NOMO-1 treated with dmso at 0.1 percent for 144 hours (cell line): Measurements from ENCODE around the gene ARL6IP5.
A peak's percentile ranks its signal among the peaks of the same experiment; 100 is the strongest.

Experiments
- DNase-seq: peaks from one replicate; lab custom pipeline; 2025; ENCODE audit not compliant: unreplicated experiment; lab: John Stamatoyannopoulos, UW

The ARL6IP5 gene, protein sequence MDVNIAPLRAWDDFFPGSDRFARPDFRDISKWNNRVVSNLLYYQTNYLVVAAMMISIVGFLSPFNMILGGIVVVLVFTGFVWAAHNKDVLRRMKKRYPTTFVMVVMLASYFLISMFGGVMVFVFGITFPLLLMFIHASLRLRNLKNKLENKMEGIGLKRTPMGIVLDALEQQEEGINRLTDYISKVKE

DNA sequence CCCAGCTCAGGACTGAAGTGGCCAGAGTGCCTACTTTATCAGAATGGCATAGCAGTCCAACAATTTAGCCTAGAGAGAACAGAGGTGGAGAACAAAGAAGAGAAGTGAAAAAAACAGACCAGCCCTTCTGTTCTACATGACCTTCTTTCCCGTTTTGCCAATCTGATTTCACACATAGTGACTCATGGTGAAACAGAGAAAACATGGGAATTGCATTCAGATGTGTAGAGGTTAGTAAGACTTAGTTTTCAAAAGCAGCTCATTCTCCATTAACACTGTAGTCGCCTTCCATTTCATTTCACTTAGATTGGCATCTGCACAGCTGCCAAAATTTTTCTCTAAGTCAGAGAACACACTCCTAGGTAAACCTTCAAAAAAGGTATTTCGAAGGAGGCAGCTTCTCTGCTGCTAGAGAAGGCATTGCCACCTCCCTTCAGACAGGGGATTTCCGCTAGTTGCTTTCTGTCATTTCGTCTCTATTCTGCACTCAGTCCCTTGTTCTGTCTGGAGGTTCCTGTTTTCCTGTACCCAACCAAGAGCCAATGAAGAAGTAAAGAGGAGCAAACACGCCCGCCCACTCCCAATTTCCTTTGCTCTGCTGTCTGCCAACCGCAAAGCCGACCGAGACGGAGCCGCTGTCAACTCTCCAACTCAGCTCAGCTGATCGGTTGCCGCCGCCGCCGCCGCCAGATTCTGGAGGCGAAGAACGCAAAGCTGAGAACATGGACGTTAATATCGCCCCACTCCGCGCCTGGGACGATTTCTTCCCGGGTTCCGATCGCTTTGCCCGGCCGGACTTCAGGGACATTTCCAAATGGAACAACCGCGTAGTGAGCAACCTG, at the start of gene ARL6IP5:
Gene ARL6IP5 (plus strand): TSS at position 612 of the 842 bp plus-strand sequence. CDS start 111 bp downstream, at position 723.
- DNase-seq: peak; percentile 99

DNA sequence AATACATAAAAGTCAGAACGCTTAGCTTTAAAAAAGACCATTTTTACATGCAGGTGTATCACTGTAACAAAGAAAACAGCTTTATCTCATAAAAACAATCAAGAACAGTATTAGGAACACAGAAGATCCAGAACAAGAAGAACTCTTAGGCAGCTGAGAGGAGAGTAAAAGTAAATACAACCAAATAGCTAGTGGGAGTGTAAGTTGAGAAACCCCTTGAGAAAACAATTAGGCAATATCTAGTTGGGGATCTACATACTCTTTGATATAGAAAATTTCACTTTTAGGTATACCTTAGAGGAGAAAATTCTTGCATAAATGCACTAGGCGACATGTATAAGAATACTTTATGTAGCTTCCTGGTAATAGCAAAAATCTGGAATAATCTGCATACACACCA, 40.1 kb upstream of the ARL6IP5 start:
- no peak for DNase-seq

GRCh38 chr3:69048990-69049389, 35.7 kb upstream of the ARL6IP5 start:
- DNase-seq: no peak

- DNase-seq: no peak
Measured at GRCh38 chr3:69051756-69052471, 32.8 kb upstream of the ARL6IP5 start, which contains the start of gene TMF1. TMF1 (minus strand) TSS chr3:69052333; CDS start chr3:69052086, 247 bp downstream.

GRCh38 chr3:69052472-69052898, 32.3 kb upstream of the ARL6IP5 start:
- DNase-seq: no peak

DNA sequence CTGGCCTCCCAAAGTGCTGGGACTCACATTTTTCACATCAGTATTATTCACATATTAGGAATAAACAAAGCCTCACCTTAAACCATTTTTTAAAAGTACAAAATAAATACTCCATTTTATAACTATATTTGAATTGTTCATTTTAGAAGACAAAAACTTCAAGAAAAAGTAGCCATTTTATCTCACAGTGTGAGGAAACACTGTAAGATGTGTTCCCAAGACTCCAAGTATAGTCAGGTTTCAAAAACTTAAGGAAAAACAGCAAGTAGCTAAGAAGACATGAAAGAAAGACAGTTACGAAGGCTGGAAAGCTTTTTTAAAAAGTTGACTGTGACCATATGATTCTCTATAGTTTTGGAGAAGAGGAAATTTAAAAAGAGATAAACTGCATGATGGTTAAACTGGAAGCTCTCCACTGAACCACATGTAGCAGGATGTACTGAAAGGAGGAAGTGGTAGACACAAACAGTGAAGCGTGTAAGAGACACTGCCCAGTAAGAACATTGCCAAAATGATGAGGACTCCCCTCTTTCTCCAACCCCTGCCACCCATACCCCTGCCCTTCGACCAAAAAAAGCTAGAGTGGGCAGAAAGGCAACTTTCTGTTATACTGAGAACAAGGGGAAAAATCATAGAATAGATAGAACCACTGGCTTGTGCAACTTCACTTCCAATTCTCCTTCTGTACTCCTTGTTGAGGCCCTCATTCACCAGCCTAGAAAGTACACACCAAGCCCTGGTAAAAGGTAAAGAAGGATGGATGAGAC, 26.4 kb upstream of the ARL6IP5 start:
- DNase-seq: no peak

GRCh38 chr3:69058947-69059224, 25.9 kb upstream of the ARL6IP5 start:
- DNase-seq: no peak

DNA sequence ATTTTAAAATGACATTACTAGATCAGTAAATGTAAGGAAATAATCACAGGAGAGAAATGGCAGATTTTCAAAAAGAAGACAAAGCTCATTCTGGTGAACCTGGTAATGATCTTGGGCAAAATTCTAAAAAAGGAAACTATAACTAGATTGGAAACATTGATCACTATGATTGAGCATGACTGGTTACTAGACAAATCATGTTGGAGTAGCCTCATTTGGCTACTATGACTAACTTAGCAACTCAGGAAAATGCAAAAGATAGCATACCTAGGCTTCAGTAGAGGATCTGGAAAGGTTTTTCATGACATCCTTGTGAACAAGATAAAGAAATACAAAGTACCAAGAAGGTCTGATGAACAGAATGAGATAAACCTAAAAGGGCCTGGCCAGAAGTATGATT, 25.0 kb upstream of the ARL6IP5 start:
- no peak for DNase-seq

GRCh38 chr3:69063636-69064035, 21.1 kb upstream of the ARL6IP5 start:
- no peak for DNase-seq

- DNase-seq: no peak
Measured at GRCh38 chr3:69065318-69065964, 19.3 kb upstream of the ARL6IP5 start.

GRCh38 chr3:69066121-69066520, 18.6 kb upstream of the ARL6IP5 start:
- DNase-seq: no peak

- no peak for DNase-seq
Measured at GRCh38 chr3:69072928-69073327, 11.8 kb upstream of the ARL6IP5 start.

DNA sequence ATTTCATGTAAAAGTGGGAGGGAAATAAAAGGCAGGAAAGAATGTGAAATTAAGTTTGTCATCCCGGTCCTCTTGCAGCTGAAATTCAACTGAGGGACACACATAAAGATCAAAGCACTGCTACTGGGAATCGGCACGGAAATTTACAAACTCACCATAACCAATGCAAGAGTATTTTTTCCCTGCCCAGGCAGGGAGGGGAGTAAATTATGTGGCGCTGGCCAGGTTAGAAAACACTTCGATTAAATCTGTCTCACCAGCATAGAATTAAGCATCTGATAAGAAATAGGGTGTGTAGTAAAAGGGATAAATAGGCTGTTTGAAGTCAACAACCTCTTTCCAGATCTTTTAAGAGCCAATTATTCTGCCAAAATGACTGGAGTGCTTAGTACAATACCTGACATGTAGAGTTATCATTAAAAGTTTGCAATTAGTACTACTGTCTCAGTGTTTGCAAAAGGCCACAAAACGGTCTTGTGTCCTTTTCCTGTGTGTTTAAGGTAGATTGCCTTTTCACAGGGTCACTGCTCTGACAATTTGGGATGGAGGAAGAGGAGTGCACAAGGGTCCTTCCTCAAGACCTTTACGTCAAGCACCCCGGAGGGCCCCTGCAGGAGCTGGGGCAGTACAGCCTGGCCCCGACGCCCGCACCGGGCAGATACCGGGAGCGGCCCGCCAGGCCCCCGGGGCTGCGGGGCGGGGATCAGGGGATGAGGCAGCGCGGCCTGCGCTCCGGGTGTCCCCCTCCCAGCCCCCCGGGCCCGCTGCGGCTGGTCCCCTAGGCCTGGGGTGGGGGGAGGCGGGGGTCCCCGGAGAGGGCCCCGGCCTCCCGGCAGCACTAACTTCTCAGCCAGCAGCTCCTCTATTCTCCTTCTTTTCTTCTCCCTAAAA, 5.2 kb upstream of the ARL6IP5 start:
- no peak for DNase-seq

- peak; percentile 88 for DNase-seq
Measured at GRCh38 chr3:69080233-69080920, 4.4 kb upstream of the ARL6IP5 start, which contains the start of gene UBA3. UBA3 (minus strand) TSS chr3:69080365; CDS start chr3:69080353, 12 bp downstream.

DNA sequence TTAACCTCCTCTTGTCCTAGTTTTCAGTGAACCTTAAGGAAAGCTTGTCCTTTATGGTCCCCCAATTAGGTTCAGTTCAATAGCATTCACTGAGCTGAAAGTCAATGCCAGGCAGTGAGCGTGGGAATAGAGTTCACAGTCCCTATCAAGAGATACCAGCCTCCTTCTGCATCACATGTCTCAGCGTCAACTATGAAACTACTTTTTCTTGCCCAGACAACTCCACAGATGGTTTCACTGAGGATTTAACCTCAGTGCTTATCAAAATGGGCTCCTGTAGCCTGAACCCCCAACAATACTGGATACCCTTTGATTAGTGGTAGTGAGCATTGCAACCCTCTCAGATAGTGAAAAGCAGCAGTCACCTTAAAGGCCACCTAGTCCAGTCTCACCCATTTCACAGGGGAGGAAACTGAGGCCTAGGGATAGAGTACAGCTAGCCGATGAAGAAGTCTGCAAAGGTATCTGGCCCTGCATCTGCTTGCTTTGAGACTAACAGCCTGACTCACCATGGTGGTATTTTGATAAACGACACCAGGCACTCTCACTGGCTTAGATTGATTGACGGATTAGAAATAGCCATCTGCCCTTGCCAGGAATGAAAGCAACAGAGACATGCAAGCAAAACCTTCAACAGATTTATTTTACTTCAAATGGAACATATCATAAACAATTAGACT, 3.0 kb upstream of the ARL6IP5 start:
- DNase-seq: no peak

DNA sequence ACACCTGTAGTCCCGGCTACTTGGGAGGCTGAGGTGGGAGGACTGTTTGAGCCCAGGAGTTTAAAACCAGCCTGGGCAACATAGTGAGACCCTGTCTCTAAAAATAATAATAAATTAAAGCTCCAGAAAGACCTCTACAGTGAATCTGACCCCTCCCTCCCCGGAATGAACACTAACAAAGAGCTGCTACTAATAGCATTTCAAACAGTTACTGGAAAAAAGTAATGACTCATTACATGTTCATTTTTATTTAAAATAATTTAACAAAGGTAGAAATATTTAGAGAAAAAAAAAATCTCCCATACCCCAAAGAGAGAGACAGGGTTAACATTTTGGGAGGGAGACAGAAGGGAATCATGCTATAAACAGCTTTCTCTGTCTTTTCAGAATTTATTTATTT, 2.4 kb upstream of the ARL6IP5 start:
- DNase-seq: no peak

DNA sequence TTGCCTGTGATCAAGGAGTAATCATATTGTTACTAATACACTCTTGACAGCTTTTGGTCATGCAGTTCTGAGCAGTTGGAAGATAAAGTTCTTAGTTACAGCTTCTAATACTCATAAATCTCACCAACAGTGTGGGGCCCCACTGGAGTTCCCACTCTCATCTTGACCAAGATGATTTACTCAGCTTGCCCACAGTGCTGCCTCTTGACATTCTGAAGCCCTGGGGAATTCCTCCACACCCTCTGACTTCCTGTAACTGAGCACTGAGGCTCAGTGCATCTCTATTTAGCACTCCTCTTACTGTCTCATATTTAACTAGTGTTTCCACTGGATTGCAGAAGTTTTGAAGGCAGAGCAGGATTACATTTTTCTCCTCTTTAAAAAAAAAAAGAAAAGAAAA, 1.9 kb upstream of the ARL6IP5 start:
- DNase-seq: peak; percentile 63

DNA sequence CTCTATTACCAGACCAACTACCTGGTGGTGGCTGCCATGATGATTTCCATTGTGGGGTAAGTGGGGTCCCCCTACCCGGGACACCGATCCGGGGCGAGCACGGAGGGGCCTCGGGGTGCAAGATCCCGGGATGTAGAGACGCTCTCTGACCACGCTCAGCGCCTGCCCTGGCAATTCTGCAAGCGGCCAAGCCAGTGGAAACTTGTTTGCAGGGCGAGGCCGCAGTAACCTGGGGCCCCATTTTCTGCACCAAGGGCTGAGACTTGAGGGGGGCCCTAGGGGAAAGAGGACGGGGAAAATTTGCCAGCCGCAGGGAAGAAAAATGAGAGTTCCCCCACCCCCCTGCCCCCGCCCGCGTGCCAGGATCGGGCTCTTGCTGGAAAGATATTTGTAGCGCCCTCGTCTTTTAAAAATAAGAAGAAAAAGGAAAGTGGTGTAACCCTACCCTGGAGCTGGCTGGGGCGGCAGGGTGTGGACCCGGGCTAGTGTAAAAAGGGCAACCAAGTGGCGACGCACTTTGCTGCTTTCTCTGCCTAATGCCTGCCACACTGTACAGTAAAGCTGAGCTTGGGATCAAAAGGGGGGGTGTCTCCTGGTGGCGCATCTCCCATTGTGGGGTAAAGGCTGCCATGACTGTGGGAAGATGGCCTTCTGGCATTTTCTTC, 563 bp downstream of the ARL6IP5 start:
- no peak for DNase-seq
